Left hindlimb (tissue), 1 donor: Measurements from ENCODE around the gene GMPR2.
"Not testable (repeated sequence)": the region's sequence is repeated elsewhere in the genome, so short reads cannot be mapped to it uniquely, and the experiment has no call there.

Source experiments
- DNase-seq: peaks from one replicate; pipeline ENCODE4 v3.0.0-alpha.2; 2018

GMPR2 gene

GRCh38 chr14:24233538-24233866 is 773 bp downstream of the GMPR2 start:
- DNase-seq = no peak

GRCh38 chr14:24234095-24235005 is 1.6 kb downstream of the GMPR2 start:
- DNase-seq = no peak

- no peak for DNase-seq
These were observed 3.3 kb downstream of the GMPR2 start for GRCh38 chr14:24235804-24236688.

- no peak for DNase-seq
These were observed 4.1 kb downstream of the GMPR2 start for GRCh38 chr14:24236689-24237462.

- DNase-seq = no peak
These were observed 4.8 kb downstream of the GMPR2 start for GRCh38 chr14:24237463-24237955.

- no peak for DNase-seq
These were observed 5.4 kb downstream of the GMPR2 start for GRCh38 chr14:24238123-24238522.

- no peak for DNase-seq
These were observed 5.9 kb downstream of the GMPR2 start for GRCh38 chr14:24238527-24239037.

GRCh38 chr14:24240110-24240918 is 7.6 kb downstream of the GMPR2 start:
- no peak for DNase-seq

- no peak for DNase-seq
These were observed 9.2 kb downstream of the GMPR2 start for GRCh38 chr14:24241829-24242443.

GRCh38 chr14:24243336-24243836 is 10.7 kb downstream of the GMPR2 start:
- no peak for DNase-seq

- DNase-seq = not testable (repeated sequence)
These were observed 12.6 kb downstream of the GMPR2 start for GRCh38 chr14:24245350-24245749.

- no peak for DNase-seq
These were observed 14.1 kb downstream of the GMPR2 start for GRCh38 chr14:24246765-24247212.

- no peak for DNase-seq
These were observed 14.7 kb downstream of the GMPR2 start for GRCh38 chr14:24247422-24247821.

- no peak for DNase-seq
These were observed 16.7 kb downstream of the GMPR2 start for GRCh38 chr14:24249230-24250021.

- no peak for DNase-seq
These were observed 17.6 kb downstream of the GMPR2 start for GRCh38 chr14:24250354-24250753.

- no peak for DNase-seq
These were observed 19.2 kb downstream of the GMPR2 start for GRCh38 chr14:24251880-24252288.

GRCh38 chr14:24252289-24253124 is 19.8 kb downstream of the GMPR2 start:
- DNase-seq = no peak

GRCh38 chr14:24253936-24254335 is 21.2 kb downstream of the GMPR2 start:
- DNase-seq = no peak
